ENCODE data around the gene CIITA.

Gene CIITA

DNA sequence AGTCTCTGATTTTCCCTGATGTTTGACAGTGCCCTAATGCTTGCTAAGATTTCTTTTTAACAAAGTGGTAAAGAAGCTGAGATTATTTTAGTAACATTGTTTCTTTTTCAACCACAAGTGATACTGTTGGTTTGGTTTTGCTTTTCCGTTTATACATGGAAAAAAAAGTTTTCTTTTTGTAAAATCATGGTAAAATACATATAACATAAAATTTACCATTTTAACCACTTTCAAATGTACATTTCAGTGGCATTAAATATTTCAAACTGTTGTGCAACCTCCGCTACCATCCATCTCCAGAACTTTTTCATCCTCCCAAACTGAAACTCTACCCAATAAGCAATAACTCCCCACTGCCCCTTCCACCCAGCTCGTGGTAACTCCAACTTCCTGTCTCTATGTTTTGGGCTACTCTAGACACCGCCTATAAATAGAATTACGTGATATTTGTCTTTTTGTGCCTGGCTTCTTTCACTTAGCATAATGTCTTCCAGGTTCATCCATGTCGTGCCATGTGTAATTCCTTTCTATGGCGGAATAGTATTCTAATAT lies 4.6 kb downstream of the CIITA start:
- TF ChIP-seq, protein P1, sequence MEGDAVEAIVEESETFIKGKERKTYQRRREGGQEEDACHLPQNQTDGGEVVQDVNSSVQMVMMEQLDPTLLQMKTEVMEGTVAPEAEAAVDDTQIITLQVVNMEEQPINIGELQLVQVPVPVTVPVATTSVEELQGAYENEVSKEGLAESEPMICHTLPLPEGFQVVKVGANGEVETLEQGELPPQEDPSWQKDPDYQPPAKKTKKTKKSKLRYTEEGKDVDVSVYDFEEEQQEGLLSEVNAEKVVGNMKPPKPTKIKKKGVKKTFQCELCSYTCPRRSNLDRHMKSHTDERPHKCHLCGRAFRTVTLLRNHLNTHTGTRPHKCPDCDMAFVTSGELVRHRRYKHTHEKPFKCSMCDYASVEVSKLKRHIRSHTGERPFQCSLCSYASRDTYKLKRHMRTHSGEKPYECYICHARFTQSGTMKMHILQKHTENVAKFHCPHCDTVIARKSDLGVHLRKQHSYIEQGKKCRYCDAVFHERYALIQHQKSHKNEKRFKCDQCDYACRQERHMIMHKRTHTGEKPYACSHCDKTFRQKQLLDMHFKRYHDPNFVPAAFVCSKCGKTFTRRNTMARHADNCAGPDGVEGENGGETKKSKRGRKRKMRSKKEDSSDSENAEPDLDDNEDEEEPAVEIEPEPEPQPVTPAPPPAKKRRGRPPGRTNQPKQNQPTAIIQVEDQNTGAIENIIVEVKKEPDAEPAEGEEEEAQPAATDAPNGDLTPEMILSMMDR (IDR thresholded peaks at IDR 0.05; ENCODE audit: insufficient read depth, low read length, poor library complexity, severe bottlenecking) = no peak
- no peak for TF ChIP-seq EZH2phosphoT487 (conservative IDR thresholded peaks at IDR 0.05; ENCODE audit: low read length)
- H3K36me3 ChIP-seq (ENCODE audit: low read length) = 0 out of 2 replicates have a peak, but pooled peaks cover 4% of the 10 kb centered on the region
- H3F3A ChIP-seq (ENCODE audit: insufficient read depth) = peaks cover 79% of the 10 kb centered on the region
- H3K4me2 ChIP-seq (ENCODE audit: low read depth, low read length, poor library complexity, severe bottlenecking) = peak overlapping the region; percentile 86
- no peaks in the 10 kb centered on the region for H3K9me2 ChIP-seq (replicated peaks; ENCODE audit: insufficient read depth, low read length)
- peak overlapping the region; percentile 6 for H3K4me3 ChIP-seq (ENCODE audit: insufficient read depth, low read length, poor library complexity, severe bottlenecking)
- H2AFZ ChIP-seq (ENCODE audit: low read depth, low read length, severe bottlenecking) = no peak overlapping the region
- H3K79me2 ChIP-seq (ENCODE audit: insufficient read depth, low read length) = peaks cover 93% of the 10 kb centered on the region
- no peaks in the 10 kb centered on the region for H3K27me3 ChIP-seq (ENCODE audit: low read length)
- H4K20me1 ChIP-seq (ENCODE audit: low read depth, low read length) = no peaks in the 10 kb centered on the region; the same call in 1 of the 2 replicates
- H3K27ac ChIP-seq (ENCODE audit: low read depth, low read length) = peak overlapping the region; percentile 95
- no peaks in the 10 kb centered on the region for H3K9me3 ChIP-seq (ENCODE audit: insufficient read depth, low read length)
- H3K9ac ChIP-seq (ENCODE audit: low read length) = peak overlapping the region; percentile 87; the same call in 1 of the 2 replicates

GRCh38 chr16:10883004-10883403 lies 6.0 kb downstream of the CIITA start:
- Histone ChIP-seq H4K20me1 (ENCODE audit: low read depth, low read length) (no peaks in the 10 kb centered on the region; the same call in 1 of the 2 replicates), H3K9ac (ENCODE audit: low read length) (no peak overlapping the region), H3K4me3 (ENCODE audit: insufficient read depth, low read length, poor library complexity, severe bottlenecking) (no peak overlapping the region), H3K36me3 (ENCODE audit: low read length) (0 out of 2 replicates have a peak, but pooled peaks cover 5% of the 10 kb centered on the region), H3K27ac (ENCODE audit: low read depth, low read length) (peak overlapping the region; percentile 96; the same call in 1 of the 2 replicates), H3K9me2 (replicated peaks; ENCODE audit: insufficient read depth, low read length) (no peaks in the 10 kb centered on the region), H3K27me3 (ENCODE audit: low read length) (no peaks in the 10 kb centered on the region), H2AFZ (ENCODE audit: low read depth, low read length, severe bottlenecking) (no peak overlapping the region), H3K9me3 (ENCODE audit: insufficient read depth, low read length) (no peaks in the 10 kb centered on the region), H3F3A (ENCODE audit: insufficient read depth) (peaks cover 80% of the 10 kb centered on the region), H3K4me2 (ENCODE audit: low read depth, low read length, poor library complexity, severe bottlenecking) (peak overlapping the region; percentile 81), H3K79me2 (ENCODE audit: insufficient read depth, low read length) (peaks cover 98% of the 10 kb centered on the region)
- TF ChIP-seq, protein P1 (IDR thresholded peaks at IDR 0.05; ENCODE audit: insufficient read depth, low read length, poor library complexity, severe bottlenecking) = no peak
- no peak for TF ChIP-seq EZH2phosphoT487 (conservative IDR thresholded peaks at IDR 0.05; ENCODE audit: low read length)

- no peaks in the 10 kb centered on the region for H3K9me3 ChIP-seq (ENCODE audit: insufficient read depth, low read length)
- peak overlapping the region; percentile 81 for H3K4me2 ChIP-seq (ENCODE audit: low read depth, low read length, poor library complexity, severe bottlenecking)
- no peaks in the 10 kb centered on the region; the same call in 1 of the 2 replicates for H4K20me1 ChIP-seq (ENCODE audit: low read depth, low read length)
- no peaks in the 10 kb centered on the region for H3K9me2 ChIP-seq (replicated peaks; ENCODE audit: insufficient read depth, low read length)
- peak overlapping the region; percentile 79 for H3K9ac ChIP-seq (ENCODE audit: low read length)
- H3K4me3 ChIP-seq (ENCODE audit: insufficient read depth, low read length, poor library complexity, severe bottlenecking) = peak overlapping the region; percentile 59
- no peak overlapping the region for H2AFZ ChIP-seq (ENCODE audit: low read depth, low read length, severe bottlenecking)
- 0 out of 2 replicates have a peak, but pooled peaks cover 5% of the 10 kb centered on the region for H3K36me3 ChIP-seq (ENCODE audit: low read length)
- H3K27ac ChIP-seq (ENCODE audit: low read depth, low read length) = peak overlapping the region; percentile 96
- H3F3A ChIP-seq (ENCODE audit: insufficient read depth) = peaks cover 84% of the 10 kb centered on the region
- TF ChIP-seq, protein P1 (IDR thresholded peaks at IDR 0.05; ENCODE audit: insufficient read depth, low read length, poor library complexity, severe bottlenecking) = no peak
- TF ChIP-seq EZH2phosphoT487 (conservative IDR thresholded peaks at IDR 0.05; ENCODE audit: low read length) = no peak
- H3K27me3 ChIP-seq (ENCODE audit: low read length) = no peaks in the 10 kb centered on the region
- peaks cover 96% of the 10 kb centered on the region for H3K79me2 ChIP-seq (ENCODE audit: insufficient read depth, low read length)
Observed at GRCh38 chr16:10885246-10885645, 8.2 kb downstream of the CIITA start.

All from SU-DHL-6 (cell line).